ENCODE data around the gene ERGIC1.
A peak's percentile ranks its signal among the peaks of the same experiment; 100 is the strongest.

ERGIC1 gene

DNA sequence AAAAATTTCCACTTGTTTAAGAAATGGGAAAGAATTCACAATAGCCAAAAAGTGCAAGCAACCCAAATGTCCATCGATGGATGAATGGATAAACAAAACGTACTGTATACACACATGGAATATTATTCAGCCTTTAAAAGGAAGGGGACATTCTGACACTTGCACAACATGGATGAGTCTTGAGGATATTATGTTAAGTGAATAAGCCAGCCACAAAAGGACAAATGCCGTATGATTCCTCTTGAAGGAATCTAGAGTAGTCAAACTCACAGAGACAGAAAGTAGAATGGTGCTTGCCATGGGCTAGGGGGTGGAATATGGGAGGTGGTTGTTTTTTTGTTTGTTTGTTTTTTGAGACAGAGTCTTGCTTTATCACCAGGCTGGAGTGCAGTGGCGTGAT is 145.7 kb downstream of the ERGIC1 start:
- Histone ChIP-seq H3K9me2 (replicated peaks; ENCODE audit: insufficient read depth, low read length) (no peaks in the 10 kb centered on the region), H3K9me3 (replicated peaks; ENCODE audit: insufficient read depth, low read length) (no peaks in the 10 kb centered on the region), H3K79me2 (ENCODE audit: low read length) (peaks cover 13% of the 10 kb centered on the region), H3K27ac (ENCODE audit: low read length) (no peak overlapping the region), H3F3A (ENCODE audit: insufficient read depth, low read length) (peaks cover 11% of the 10 kb centered on the region), H3K27me3 (replicated peaks; ENCODE audit: insufficient read depth, low read length) (no peaks in the 10 kb centered on the region), H3K36me3 (replicated peaks; ENCODE audit: insufficient read depth, low read length) (no peaks in the 10 kb centered on the region), H3K4me1 (ENCODE audit: low read length) (no peaks in the 10 kb centered on the region), H3K9ac (ENCODE audit: low read length) (no peak overlapping the region), H3K4me2 (ENCODE audit: low read depth, low read length) (no peak overlapping the region), H3K4me3 (ENCODE audit: low read length) (no peak overlapping the region), H4K20me1 (ENCODE audit: insufficient read depth, low read length) (no peaks in the 10 kb centered on the region), H2AFZ (ENCODE audit: low read length) (no peak overlapping the region)
- DNase-seq, result no peak
- TF ChIP-seq, protein P1, sequence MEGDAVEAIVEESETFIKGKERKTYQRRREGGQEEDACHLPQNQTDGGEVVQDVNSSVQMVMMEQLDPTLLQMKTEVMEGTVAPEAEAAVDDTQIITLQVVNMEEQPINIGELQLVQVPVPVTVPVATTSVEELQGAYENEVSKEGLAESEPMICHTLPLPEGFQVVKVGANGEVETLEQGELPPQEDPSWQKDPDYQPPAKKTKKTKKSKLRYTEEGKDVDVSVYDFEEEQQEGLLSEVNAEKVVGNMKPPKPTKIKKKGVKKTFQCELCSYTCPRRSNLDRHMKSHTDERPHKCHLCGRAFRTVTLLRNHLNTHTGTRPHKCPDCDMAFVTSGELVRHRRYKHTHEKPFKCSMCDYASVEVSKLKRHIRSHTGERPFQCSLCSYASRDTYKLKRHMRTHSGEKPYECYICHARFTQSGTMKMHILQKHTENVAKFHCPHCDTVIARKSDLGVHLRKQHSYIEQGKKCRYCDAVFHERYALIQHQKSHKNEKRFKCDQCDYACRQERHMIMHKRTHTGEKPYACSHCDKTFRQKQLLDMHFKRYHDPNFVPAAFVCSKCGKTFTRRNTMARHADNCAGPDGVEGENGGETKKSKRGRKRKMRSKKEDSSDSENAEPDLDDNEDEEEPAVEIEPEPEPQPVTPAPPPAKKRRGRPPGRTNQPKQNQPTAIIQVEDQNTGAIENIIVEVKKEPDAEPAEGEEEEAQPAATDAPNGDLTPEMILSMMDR (IDR thresholded peaks at IDR 0.05; ENCODE audit: low read length), result no peak
- TF ChIP-seq EZH2 (optimal IDR thresholded peaks at IDR 0.05; ENCODE audit: low read depth, low read length), result no peak
- TF ChIP-seq EZH2phosphoT487 (IDR thresholded peaks at IDR 0.05; ENCODE audit: low read length), result no peak

DNA sequence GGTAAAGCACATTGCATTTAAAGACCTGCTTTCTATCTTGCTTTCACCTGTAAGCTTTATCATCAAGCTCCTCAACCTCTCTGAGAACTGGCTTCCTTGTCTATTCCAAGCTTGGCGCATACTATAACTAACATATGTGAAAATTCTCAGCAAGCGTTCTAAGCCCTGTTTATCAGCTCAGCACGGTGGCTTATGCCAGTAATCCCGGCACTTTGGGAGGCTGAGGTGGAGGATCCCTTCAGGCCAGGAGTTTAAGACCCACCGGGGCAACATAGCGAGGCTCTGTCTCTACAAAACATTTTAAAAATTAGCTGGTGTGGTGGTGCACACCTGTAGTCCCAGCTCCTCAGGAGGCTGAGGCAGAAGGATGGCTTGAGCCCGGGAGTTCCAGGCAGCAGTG is 147.9 kb downstream of the ERGIC1 start:
- H3K4me3 ChIP-seq (ENCODE audit: low read length), result no peak overlapping the region
- peaks cover 35% of the 10 kb centered on the region for H3K79me2 ChIP-seq (ENCODE audit: low read length)
- DNase-seq, result no peak
- no peak overlapping the region for H3K9ac ChIP-seq (ENCODE audit: low read length)
- no peak for TF ChIP-seq EZH2phosphoT487 (IDR thresholded peaks at IDR 0.05; ENCODE audit: low read length)
- TF ChIP-seq EZH2 (optimal IDR thresholded peaks at IDR 0.05; ENCODE audit: low read depth, low read length), result no peak
- TF ChIP-seq, protein P1 (IDR thresholded peaks at IDR 0.05; ENCODE audit: low read length), result no peak
- no peaks in the 10 kb centered on the region for H3K27me3 ChIP-seq (replicated peaks; ENCODE audit: insufficient read depth, low read length)
- H3K4me1 ChIP-seq (ENCODE audit: low read length), result peaks cover 8% of the 10 kb centered on the region
- no peak overlapping the region for H3K27ac ChIP-seq (ENCODE audit: low read length)
- H3K36me3 ChIP-seq (replicated peaks; ENCODE audit: insufficient read depth, low read length), result peaks cover 3% of the 10 kb centered on the region; the same call in 1 of the 2 replicates
- no peaks in the 10 kb centered on the region for H4K20me1 ChIP-seq (ENCODE audit: insufficient read depth, low read length)
- H3K4me2 ChIP-seq (ENCODE audit: low read depth, low read length), result no peak overlapping the region
- no peak overlapping the region for H2AFZ ChIP-seq (ENCODE audit: low read length)
- H3K9me3 ChIP-seq (replicated peaks; ENCODE audit: insufficient read depth, low read length), result no peaks in the 10 kb centered on the region
- peaks cover 11% of the 10 kb centered on the region for H3F3A ChIP-seq (ENCODE audit: insufficient read depth, low read length)
- H3K9me2 ChIP-seq (replicated peaks; ENCODE audit: insufficient read depth, low read length), result no peaks in the 10 kb centered on the region

DNA sequence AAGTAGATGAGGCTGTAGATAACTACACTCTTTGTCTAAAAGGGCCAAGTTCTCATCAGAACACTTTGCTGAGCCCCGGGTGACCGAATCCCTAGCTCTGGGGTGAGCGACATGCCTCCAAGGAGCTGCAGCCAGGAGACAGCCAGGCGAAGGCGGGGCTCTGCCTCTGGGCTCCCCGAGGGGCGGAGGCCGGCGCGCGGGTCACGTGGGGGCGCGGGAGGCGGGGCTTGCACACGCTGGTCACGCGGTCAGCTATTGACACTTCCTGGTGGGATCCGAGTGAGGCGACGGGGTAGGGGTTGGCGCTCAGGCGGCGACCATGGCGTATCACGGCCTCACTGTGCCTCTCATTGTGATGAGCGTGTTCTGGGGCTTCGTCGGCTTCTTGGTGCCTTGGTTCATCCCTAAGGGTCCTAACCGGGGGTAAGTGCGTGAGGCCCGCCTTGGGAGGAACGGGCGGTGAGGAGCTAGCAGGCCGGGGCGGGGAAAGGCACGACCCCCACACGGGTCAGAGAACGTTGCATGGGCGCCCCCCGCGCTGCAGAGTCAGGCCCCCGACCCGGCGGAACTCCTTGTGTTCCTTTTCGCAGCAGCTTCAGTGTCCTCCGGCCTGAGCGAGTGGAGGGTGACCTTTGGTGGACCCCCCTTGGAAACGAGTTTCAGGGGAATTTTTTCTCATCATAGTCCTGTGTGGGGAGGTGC is 149.6 kb downstream of the ERGIC1 start, which contains the start of gene ATP6V0E1:
Gene ATP6V0E1 (plus strand): TSS at position 230 of the 702 bp plus-strand sequence. CDS start 90 bp downstream, at position 320.
- Histone ChIP-seq H3F3A (ENCODE audit: insufficient read depth, low read length) (peaks cover 11% of the 10 kb centered on the region), H3K9ac (ENCODE audit: low read length) (peak within 1 kb of the TSS; percentile 93), H3K36me3 (replicated peaks; ENCODE audit: insufficient read depth, low read length) (peaks cover 10% of the 10 kb centered on the region; the same call in 1 of the 2 replicates), H2AFZ (ENCODE audit: low read length) (peak within 1 kb of the TSS; percentile 38), H3K27ac (ENCODE audit: low read length) (peak within 1 kb of the TSS; percentile 87), H3K27me3 (replicated peaks; ENCODE audit: insufficient read depth, low read length) (no peaks in the 10 kb centered on the region), H3K4me1 (ENCODE audit: low read length) (peaks cover 8% of the 10 kb centered on the region), H3K4me2 (ENCODE audit: low read depth, low read length) (peak within 1 kb of the TSS; percentile 61), H3K79me2 (ENCODE audit: low read length) (peaks cover 53% of the 10 kb centered on the region), H3K9me2 (replicated peaks; ENCODE audit: insufficient read depth, low read length) (no peaks in the 10 kb centered on the region), H3K4me3 (ENCODE audit: low read length) (peak within 1 kb of the TSS; percentile 98), H3K9me3 (replicated peaks; ENCODE audit: insufficient read depth, low read length) (no peaks in the 10 kb centered on the region), H4K20me1 (ENCODE audit: insufficient read depth, low read length) (peaks cover 3% of the 10 kb centered on the region; the same call in 1 of the 2 replicates)
- peak; percentile 90 for DNase-seq
- no peak for TF ChIP-seq EZH2 (optimal IDR thresholded peaks at IDR 0.05; ENCODE audit: low read depth, low read length)
- no peak for TF ChIP-seq EZH2phosphoT487 (IDR thresholded peaks at IDR 0.05; ENCODE audit: low read length)
- TF ChIP-seq, protein P1 (IDR thresholded peaks at IDR 0.05; ENCODE audit: low read length), result no peak
